ENCODE measurements around the gene CACNA1A.
"Not testable (repeated sequence)": the region's sequence is repeated elsewhere in the genome, so short reads cannot be mapped to it uniquely, and the experiment has no call there.

The CACNA1A gene

GRCh38 chr19:13492128-13492527, 14.2 kb downstream of the CACNA1A start:
- no peak for FAIRE-seq

DNA sequence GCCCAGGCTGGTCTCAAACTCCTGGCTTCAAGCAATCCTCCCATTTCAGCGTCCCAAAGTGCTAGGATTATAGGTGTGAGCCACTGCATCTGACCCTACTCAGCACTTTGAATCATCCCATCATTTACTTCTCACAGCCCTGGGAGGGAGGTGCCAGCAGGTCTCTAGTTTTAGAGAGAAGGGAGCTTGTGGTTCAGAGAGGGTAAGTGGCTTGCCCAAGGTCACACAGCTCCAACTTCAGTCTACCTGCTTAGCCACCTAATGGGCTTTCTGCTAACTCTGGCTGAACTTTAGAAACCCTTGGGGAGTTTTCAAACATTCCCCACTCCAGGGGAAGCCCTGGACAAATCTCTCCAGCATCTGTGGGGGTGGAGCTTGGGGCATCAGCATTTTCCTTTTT, 18.3 kb downstream of the CACNA1A start:
- no peak for FAIRE-seq

- no peak for FAIRE-seq
These were observed 22.1 kb downstream of the CACNA1A start for GRCh38 chr19:13484166-13484565.

- no peak for FAIRE-seq
These were observed 23.1 kb downstream of the CACNA1A start for GRCh38 chr19:13483215-13483614.

DNA sequence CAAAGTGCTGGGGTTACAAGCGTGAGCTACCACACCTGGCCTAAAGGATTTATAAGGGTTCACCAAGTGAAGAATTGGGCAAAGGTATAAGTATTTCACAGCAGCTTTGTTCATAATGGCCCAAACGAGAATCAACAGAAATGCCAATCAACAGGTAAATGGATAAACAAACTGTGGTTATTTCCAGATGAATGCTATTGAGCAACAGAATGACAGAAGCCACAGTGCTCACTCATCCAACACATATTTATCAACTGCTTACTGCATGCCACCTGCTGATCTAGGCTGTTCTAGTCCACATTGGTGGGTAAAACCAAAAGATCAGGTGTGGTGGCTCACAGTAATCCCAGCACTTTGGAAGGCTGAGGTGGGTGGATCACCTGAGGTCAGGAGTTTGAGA, 27.7 kb downstream of the CACNA1A start:
- FAIRE-seq = no peak

DNA sequence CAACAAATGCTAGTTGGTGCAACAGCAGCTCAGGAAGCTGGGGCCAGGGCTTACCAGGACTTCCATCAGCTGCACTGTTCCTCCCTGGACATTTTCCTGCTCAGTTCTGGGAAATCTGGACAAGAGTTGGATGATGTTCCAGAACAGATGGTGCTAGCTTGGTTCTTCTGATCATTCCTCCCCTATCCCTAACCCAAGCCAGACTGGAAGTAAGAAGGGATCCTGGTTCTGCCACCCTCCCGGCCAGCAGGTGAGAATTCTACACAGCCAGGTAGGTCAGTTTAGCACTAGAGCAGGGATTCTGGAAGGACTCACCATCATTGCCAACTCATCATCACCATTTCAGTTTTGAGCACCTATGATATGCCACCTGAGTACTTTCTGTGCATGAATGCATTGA, 30.2 kb downstream of the CACNA1A start:
- FAIRE-seq = no peak

GRCh38 chr19:13475044-13475443, 31.2 kb downstream of the CACNA1A start:
- FAIRE-seq = no peak

DNA sequence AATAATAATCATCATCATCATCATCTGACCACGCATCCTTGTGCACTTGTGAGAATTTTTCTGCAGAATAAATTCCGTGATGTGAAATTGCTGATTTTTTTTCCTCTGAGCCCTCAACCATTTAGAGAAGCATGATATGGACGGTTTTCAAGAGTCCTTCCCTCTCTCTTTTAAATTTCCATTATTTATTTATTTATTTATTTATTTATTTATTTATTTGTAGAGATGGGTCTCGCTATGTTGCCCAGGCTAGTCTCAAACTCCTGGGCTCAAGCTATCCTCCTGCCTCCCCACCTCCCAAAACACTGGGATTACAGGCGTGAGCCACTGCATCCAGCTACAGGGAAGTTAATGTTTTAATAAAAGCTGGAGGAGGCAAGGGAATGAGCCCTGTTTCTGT, 39.6 kb downstream of the CACNA1A start:
- FAIRE-seq = no peak

DNA sequence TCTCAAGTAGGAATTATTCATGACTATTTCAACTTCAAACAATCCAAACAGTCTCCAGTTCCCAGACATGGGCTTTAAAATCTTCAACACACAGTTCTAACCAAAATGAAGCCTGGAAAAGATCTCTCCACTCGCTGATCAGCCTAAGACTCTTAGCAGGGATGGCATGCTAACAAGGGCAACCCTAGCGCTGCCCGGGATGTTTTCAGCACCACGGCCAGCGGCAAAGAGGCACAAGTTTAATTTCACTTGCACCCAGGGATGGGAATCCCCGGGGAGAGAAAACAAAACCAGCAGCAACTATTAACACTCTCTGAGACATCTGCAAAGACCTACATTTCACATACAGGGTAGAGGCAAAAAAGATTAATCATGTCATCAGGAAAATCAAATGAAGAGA, 43.0 kb downstream of the CACNA1A start:
- FAIRE-seq = no peak

GRCh38 chr19:13461536-13461935, 44.7 kb downstream of the CACNA1A start:
- FAIRE-seq = no peak

DNA sequence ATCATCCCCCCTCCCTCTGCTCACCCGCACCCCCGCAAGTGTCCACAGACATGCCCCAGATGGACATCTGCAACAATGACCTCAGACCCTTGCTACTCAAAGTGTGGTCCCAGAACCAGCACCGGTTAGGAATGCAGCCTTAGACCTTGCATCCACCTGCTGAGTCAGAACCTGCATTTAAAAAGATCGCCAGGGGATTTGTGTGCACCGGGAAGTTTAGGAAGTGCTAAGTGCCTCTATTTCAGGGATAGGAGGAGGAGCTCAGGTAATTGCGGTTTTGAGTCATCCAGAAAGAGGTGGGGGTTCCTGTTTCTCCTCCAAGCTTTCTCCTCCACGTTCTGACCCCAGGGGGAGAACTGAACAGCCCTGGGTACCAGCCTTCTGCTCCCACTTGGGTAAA, 46.2 kb downstream of the CACNA1A start:
- FAIRE-seq = no peak

DNA sequence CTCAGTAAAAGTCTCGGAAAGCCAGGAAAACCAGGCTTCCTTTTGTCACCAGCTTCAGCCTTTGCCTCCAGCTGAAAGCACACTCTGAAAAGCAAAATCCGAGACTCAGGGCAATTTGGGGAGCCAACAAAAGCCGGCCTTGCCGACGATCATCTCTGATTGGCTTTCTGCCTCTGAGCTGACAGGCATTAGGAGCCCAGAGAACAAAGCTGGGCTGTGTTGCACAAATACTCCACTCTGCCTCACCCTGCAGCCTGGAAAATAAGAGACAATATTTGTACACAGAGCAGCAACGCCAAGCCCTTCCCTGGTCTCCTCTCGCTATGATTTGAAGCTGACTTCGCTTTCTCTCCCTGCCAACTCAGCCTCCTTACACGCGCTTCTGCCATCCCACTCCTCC, 46.9 kb downstream of the CACNA1A start:
- FAIRE-seq = no peak

GRCh38 chr19:13451434-13451995, 54.8 kb downstream of the CACNA1A start:
- FAIRE-seq = no peak

GRCh38 chr19:13447978-13448377, 58.3 kb downstream of the CACNA1A start:
- FAIRE-seq = no peak

GRCh38 chr19:13441810-13442512, 64.3 kb downstream of the CACNA1A start:
- no peak for FAIRE-seq

- no peak for FAIRE-seq
These were observed 68.2 kb downstream of the CACNA1A start for GRCh38 chr19:13437919-13438618.

DNA sequence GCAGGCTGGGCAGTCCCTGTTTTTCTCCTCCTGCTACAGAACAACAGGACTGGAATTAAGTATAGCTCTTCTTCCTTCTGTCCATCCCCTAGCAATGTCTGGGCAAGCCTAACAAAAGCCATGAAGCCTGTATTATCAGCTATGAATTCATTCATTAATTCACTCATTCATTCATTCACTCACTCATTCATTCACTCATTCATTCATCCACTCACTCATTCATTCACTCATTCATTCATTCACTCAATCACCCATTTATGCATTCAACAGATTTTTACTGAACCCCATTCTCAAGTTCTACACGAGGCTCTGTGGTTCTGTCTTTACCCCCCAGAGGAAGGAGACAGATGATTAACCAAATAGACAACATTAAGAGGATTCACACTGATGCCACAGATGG, 69.9 kb downstream of the CACNA1A start:
- no peak for FAIRE-seq

DNA sequence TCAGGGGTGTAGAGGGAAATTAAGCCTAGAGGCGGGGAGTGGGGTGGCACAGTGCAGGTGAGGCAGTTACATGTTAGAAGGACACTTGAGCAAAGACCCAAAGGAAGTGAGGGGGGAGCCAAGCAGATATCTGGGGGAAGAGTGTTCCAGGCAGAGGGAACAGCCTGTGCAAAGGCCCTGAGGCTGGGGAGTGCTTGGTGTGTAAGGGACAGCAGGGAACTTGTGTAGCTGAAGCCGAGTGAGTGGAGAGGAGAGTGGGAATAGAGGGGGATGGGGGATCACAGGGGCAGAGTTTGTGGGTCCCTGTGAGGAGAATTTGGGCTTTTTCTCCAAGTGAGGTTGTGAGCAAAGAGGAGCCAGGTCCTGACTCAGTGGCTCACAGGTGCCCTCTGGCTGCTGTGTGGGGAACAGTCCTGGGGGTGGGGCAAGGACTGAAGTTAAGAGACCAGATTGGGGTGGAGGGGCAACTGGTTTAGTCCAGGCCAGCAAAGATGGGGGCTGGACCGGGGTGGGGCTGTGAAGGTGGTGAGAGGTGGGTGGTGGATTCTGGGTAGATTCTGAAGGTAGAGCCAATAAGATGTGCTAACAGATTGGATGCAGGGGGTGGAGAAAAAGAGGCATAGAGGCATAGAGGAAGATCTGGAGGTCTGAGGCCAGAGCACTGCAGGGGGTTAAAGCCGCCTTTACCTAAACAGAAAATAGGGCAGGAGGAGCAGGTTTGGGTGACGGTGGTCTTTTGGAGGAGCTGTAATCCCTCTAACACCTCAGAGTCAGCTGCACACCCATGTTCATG, 75.3 kb downstream of the CACNA1A start:
- FAIRE-seq = no peak

- no peak for FAIRE-seq
These were observed 76.7 kb downstream of the CACNA1A start for GRCh38 chr19:13429563-13429962.

DNA sequence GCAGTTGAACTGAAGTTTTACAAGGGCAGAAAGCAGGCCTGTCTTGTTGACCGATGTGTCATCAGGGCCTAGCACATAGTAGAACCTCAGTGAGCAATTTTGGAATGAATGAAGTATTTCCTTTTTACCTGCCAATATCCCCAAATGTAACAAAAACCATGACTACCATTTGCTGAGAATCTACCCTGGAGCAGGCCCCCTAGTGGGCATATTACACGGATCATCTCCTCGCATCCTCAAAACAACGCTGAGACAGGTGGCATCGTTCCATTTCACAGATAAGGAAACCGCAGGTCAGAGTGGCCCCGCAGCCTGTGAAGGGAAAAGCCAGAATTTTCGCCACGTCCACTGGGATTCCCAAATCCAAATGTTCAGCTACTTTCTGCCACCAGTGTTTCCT, 77.9 kb downstream of the CACNA1A start:
- no peak for FAIRE-seq

DNA sequence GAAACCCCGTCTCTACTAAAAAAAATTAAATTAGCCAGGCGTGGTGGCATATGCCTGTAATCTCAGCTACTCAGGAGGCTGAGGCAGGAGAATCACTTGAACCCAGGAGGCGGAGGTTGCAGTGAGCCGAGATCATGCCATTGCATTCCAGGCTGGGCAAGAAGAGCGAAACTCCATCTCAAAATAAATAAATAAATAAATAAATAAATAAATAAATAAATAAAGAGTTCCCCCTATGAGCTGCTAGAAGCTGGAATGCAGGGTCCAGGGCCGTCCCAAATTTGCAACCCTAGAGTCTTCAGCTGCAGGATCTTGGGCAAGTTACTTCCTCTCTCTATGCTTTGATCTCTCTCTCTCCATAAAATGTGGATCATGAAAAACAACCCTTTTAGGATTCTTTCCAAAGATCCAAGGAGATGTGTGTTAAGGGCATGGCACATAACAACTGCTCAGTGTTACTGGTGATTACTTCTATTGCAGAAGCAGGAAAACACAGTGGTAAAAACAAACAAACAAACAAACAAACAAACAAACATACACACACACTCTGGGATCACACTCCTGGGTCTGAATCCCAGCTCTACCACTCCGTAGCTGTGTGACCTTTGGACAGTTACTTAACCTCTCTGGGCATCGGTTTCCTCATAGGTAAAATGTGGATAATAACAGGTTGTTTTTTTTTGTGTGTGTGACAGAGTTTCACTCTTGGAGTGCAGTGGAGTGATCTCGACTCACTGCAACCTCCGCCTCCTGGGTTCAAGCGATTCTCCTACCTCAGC, 78.8 kb downstream of the CACNA1A start:
- FAIRE-seq = no peak

DNA sequence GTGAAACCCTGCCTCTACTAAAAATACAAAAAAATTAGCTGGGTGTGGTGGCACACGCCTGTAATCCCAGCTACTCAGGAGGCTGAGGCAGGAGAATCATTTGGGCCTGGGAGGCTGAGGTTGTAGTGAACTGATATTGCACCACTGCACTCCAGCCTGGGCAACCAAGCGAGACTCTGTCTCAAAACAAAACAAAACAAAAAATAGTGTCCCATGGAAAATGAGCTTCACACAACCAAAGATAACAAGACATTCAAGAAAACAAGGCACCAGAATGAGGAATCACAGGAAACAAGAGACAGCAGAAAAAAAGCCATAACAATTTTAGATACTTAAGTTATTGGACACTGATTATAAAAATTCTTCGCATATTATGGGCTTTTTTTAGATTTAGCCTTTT, 80.4 kb downstream of the CACNA1A start:
- FAIRE-seq = not testable (repeated sequence)

GRCh38 chr19:13425151-13425550, 81.1 kb downstream of the CACNA1A start:
- no peak for FAIRE-seq

All from colon (tissue), 2 donors.